Endodermal cell (in vitro differentiated cells): ENCODE results near the gene FRMD3. TPM values are rescaled to one million over a fixed set of nuclear protein-coding genes. Genes with fewer than 3 reads are reported as not detected.

Experiments
- DNase-seq: peaks from one replicate; pipeline ENCODE4 v3.0.0-alpha.2; 2017
- H3K27ac ChIP-seq: 2 replicates; pipeline ENCODE4 v1.5.1; 2013; ENCODE audit warnings: mild to moderate bottlenecking, low read depth, low read length, moderate library complexity
- H3K27me3 ChIP-seq: 2 replicates; pipeline ENCODE4 v1.6.1; 2013; ENCODE audit warnings: mild to moderate bottlenecking, low read length, moderate library complexity; ENCODE audit not compliant: insufficient read depth, control insufficient read depth, poor library complexity, severe bottlenecking
- H3K36me3 ChIP-seq: 2 replicates; pipeline ENCODE4 v1.7.0; 2013; ENCODE audit warnings: mild to moderate bottlenecking, low read length, moderate library complexity; ENCODE audit not compliant: control insufficient read depth, insufficient read depth
- H3K4me1 ChIP-seq: one replicate; pipeline ENCODE4 v1.7.0; 2013; ENCODE audit warnings: low read length; ENCODE audit not compliant: control insufficient read depth, insufficient read depth
- H3K4me3 ChIP-seq: 2 replicates; pipeline ENCODE4 v1.5.1; 2013; ENCODE audit warnings: mild to moderate bottlenecking, low read length, moderate library complexity
- H3K9ac ChIP-seq: 2 replicates; pipeline ENCODE4 v1.6.1; 2013; ENCODE audit warnings: mild to moderate bottlenecking, low read length, moderate library complexity; ENCODE audit not compliant: poor library complexity, severe bottlenecking; ENCODE audit errors: extremely low read depth
- H3K9me3 ChIP-seq: 2 replicates; pipeline ENCODE4 v1.6.1; 2013; ENCODE audit warnings: mild to moderate bottlenecking, low read length, moderate library complexity; ENCODE audit not compliant: control insufficient read depth
- H3K27ac Mint-ChIP-seq: 2 replicates; pipeline ENCODE4 v1.8.0; 2020; ENCODE audit warnings: mixed read lengths
- H3K27me3 Mint-ChIP-seq: 2 replicates; pipeline ENCODE4 v1.8.0; 2021; ENCODE audit warnings: mild to moderate bottlenecking, mixed read lengths; ENCODE audit not compliant: insufficient read depth
- H3K36me3 Mint-ChIP-seq: 2 replicates; pipeline ENCODE4 v1.8.0; 2020; ENCODE audit warnings: low read depth, mixed read lengths
- H3K4me1 Mint-ChIP-seq: 2 replicates; pipeline ENCODE4 v1.8.0; 2020; ENCODE audit warnings: mixed read lengths
- H3K4me3 Mint-ChIP-seq: 2 replicates; pipeline ENCODE4 v1.8.0; 2020; ENCODE audit warnings: mild to moderate bottlenecking, moderate library complexity, mixed read lengths
- H3K9me3 Mint-ChIP-seq: 2 replicates; pipeline ENCODE4 v1.8.0; 2020; ENCODE audit warnings: mild to moderate bottlenecking, mixed read lengths
- CTCF ChIP-seq: fragments of 200-600 bp; sonication (generic); conservative IDR thresholded peaks from 2 replicates; pipeline ENCODE4 v1.5.0; 2021; ENCODE audit warnings: antibody characterized with exemption, mild to moderate bottlenecking
- WGBS, 2 experiments: methylation state at CpG; one replicate each; pipeline versions ENCODE4 v1.1.5 to v1.1.7; 2013; ENCODE audit warnings: missing lambda C conversion rate in 2 of 2, mixed read lengths in 1 of 2; ENCODE audit not compliant: insufficient coverage in 1 of 2, insufficient read length in 1 of 2; 5-methylcytosine and 5-hydroxymethylcytosine counted together
- total RNA-seq, 2 donors: library from RNA; stranded (reverse); fragmentation: NEBNext Ultra II Directional in 1 of 2; extraction: Animal tissue kit (Norgen Biotek cat#: 25700) in 1 of 2; gene quantifications; 2 replicates in 1 of 2; 3 replicates in 1 of 2; pipeline ENCODE4 v1.2.1, GENCODE V29; 2021

The FRMD3 gene
- total RNA-seq, 2 donors from 2014 or later: 0.13 to 0.35 TPM

- no peaks in the 10 kb centered on the region for H3K9me3 ChIP-seq
- H3K9ac ChIP-seq: no peak overlapping the region
- no peaks in the 10 kb centered on the region for H3K36me3 ChIP-seq
- WGBS, 2 experiments: 95% methylated on average over 2 of the region's 3 CpGs; no CpG with 5 or more reads in 1 of the 2 experiments
- H3K4me3 ChIP-seq: no peak overlapping the region
- H3K27me3 Mint-ChIP-seq: no peaks in the 10 kb centered on the region
- no peaks in the 10 kb centered on the region for H3K27me3 ChIP-seq
- DNase-seq: no peak
- no peak for TF ChIP-seq CTCF
- H3K27ac ChIP-seq: no peak overlapping the region
- no peaks in the 10 kb centered on the region for H3K4me1 Mint-ChIP-seq
- H3K36me3 Mint-ChIP-seq: no peaks in the 10 kb centered on the region
- peaks cover 3% of the 10 kb centered on the region for H3K9me3 Mint-ChIP-seq
- H3K27ac Mint-ChIP-seq: no peak overlapping the region
- no peaks in the 10 kb centered on the region for H3K4me1 ChIP-seq
- no peak overlapping the region for H3K4me3 Mint-ChIP-seq
Observed at GRCh38 chr9:83422527-83422926, 115.7 kb downstream of the FRMD3 start.

- no peak for TF ChIP-seq CTCF
- Histone ChIP-seq H3K9me3 (no peaks in the 10 kb centered on the region), H3K36me3 (no peaks in the 10 kb centered on the region), H3K9ac (no peak overlapping the region), H3K4me3 (no peak overlapping the region), H3K27me3 (no peaks in the 10 kb centered on the region), H3K27ac (no peak overlapping the region), H3K4me1 (no peaks in the 10 kb centered on the region)
- Mint-ChIP-seq H3K4me3 (no peak overlapping the region), H3K4me1 (no peaks in the 10 kb centered on the region), H3K9me3 (peaks cover 3% of the 10 kb centered on the region), H3K27ac (no peak overlapping the region), H3K27me3 (no peaks in the 10 kb centered on the region), H3K36me3 (no peaks in the 10 kb centered on the region)
- WGBS, 2 experiments: 92 to 93% methylated on average over 2 to 3 of the region's 3 CpGs
- no peak for DNase-seq
Observed at GRCh38 chr9:83420486-83420885, 117.7 kb downstream of the FRMD3 start.

- no peaks in the 10 kb centered on the region for H3K27me3 ChIP-seq
- Mint-ChIP-seq H3K4me3 (no peak overlapping the region), H3K36me3 (no peaks in the 10 kb centered on the region), H3K9me3 (peaks cover 3% of the 10 kb centered on the region), H3K27me3 (no peaks in the 10 kb centered on the region), H3K4me1 (no peaks in the 10 kb centered on the region), H3K27ac (no peak overlapping the region)
- no peak overlapping the region for H3K27ac ChIP-seq
- H3K36me3 ChIP-seq: no peaks in the 10 kb centered on the region
- no peak for DNase-seq
- no peak overlapping the region for H3K9ac ChIP-seq
- no peak overlapping the region for H3K4me3 ChIP-seq
- WGBS, 2 experiments: 91 to 100% methylated on average over 3 to 4 of the region's 4 CpGs
- TF ChIP-seq CTCF: no peak
- H3K9me3 ChIP-seq: no peaks in the 10 kb centered on the region
- H3K4me1 ChIP-seq: no peaks in the 10 kb centered on the region
Observed at GRCh38 chr9:83419961-83420360, 118.2 kb downstream of the FRMD3 start.
